ENCODE measurements around the gene RBPJL.

GRCh38 chr20:45258664-45259063, 48.0 kb upstream of the RBPJL start:
- TF ChIP-seq SP1 (IDR thresholded peaks at IDR 0.05): no peak
- no peak for TF ChIP-seq HDGF (IDR thresholded peaks at IDR 0.05; ENCODE audit: borderline replicate concordance)
- TF ChIP-seq ARNT (IDR thresholded peaks at IDR 0.05): no peak
- no peak for TF ChIP-seq NFRKB (IDR thresholded peaks at IDR 0.05)
- TF ChIP-seq FOXK2 (IDR thresholded peaks at IDR 0.05): no peak
- TF ChIP-seq ELF4 (IDR thresholded peaks at IDR 0.05): no peak

All from HEK293T (cell line).